Suprapubic skin (tissue), 3 donors: ENCODE measurements around the gene NANOS3.

ENCODE experiments used
- CTCF ChIP-seq, 2 donors: fragments of 200-600 bp in 1 of 2; fragments of 450-650 bp in 1 of 2; sonication (generic) in 1 of 2; IDR thresholded peaks; one replicate each; pipeline ENCODE4 v1.5.1; 2016 to 2019; ENCODE audit warnings: antibody characterized with exemption in 2 of 2, mild to moderate bottlenecking in 1 of 2, moderate library complexity in 1 of 2
- POLR2A ChIP-seq, 2 donors: fragments of 450-650 bp; IDR thresholded peaks; one replicate each; pipeline ENCODE4 v1.6.1; 2017; ENCODE audit warnings: antibody characterized with exemption in 2 of 2, mild to moderate bottlenecking in 2 of 2, moderate library complexity in 2 of 2

GRCh38 chr19:13830741-13831536 lies 46.0 kb upstream of the NANOS3 start:
- TF ChIP-seq CTCF (IDR thresholded peaks at IDR 0.05) (no peak), POLR2A (IDR thresholded peaks at IDR 0.05) (no peak)
